ENCODE measurements around the gene PHF23.

DNA sequence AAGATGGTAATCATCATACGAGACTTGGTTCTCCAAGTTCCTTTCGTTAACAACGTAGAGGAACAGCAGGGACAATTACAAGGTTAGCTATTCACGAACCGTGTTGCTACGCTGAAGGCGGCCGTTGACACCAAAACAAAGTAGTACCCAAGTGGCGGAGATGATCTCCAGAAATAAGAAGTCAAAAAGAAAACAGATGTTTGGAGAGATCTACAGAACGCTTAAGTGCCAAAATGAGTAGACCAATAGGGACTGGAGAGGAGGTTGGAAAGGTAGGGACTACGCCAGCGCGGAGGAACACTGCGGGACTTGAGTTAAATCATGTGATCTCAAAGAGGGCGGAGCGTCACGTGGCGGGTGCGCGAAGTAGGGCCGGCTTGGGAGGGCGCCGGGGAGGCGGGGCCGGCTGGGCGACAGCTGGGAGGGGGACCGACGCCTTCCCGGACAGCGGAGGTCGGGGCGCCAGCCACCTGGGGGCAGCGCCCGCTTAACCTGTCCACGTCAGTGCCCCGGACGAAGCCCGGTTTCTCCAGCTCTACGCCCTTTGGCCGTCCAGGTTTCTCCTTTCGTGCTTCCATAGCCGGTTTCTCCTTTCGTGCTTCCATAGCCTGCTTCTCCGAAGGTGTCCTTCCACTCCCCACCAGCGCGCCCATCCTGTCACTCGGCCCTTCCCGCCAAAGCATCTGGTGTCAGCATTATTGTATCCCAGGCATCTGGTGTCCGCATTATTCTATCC, 3.6 kb upstream of the PHF23 start:
- TF ChIP-seq POLR2AphosphoS5 (IDR thresholded peaks at IDR 0.05; ENCODE audit: low read depth, low read length) = peak; percentile 95
- TF ChIP-seq SIN3A (IDR thresholded peaks at IDR 0.05; ENCODE audit: borderline replicate concordance, insufficient read depth, low read length) = peak; percentile 99; the same call in 1 of the 2 replicates
- TF ChIP-seq TAF1 (IDR thresholded peaks at IDR 0.05; ENCODE audit: borderline replicate concordance, insufficient read depth, low read length) = peak; percentile 77; the same call in 1 of the 2 replicates

Data from PFSK-1 (cell line).